K562 (cell line): ENCODE data around the gene LGR6. TPM values are rescaled to one million over a fixed set of nuclear protein-coding genes. Genes with fewer than 3 reads are reported as not detected.
"Not testable (repeated sequence)": the region's sequence is repeated elsewhere in the genome, so short reads cannot be mapped to it uniquely, and the experiment has no call there.

Source experiments
- ATAC-seq: fragments of 200-7000 bp; cut with Tn5 transposase; 3 replicates; pipeline ENCODE4 v1.9.1; 2020; ENCODE audit warnings: moderate library complexity
- BruUV-seq: library from RNA; stranded (reverse); fragments of 400-500 nt; replicated peaks from 2 replicates; lab custom pipeline; 2021; lab: Mats Ljungman, UMichigan
- CTCF ChIA-PET: fragments of 300-600 bp; formaldehyde crosslinking; extraction: SDS; loops from one replicate; lab custom pipeline; 2021; ENCODE audit warnings: low intra/inter-chr PET ratio; lab: Yijun Ruan, JAX
- POLR2A ChIA-PET: fragments of 300-600, 350-650 bp; sonication (Branson Sonifier 250); formaldehyde crosslinking; extraction: SDS; loops from one replicate; lab custom pipeline; 2021; ENCODE audit warnings: antibody characterized with exemption, inconsistent platforms; lab: Yijun Ruan, JAX
- DNase-seq, 4 experiments: peaks; one replicate each; pipeline versions ENCODE4 v3.0.0 to v3.0.0-alpha.2; 2011 to 2018; ENCODE audit warnings: low spot score in 3 of 4, mixed read lengths in 3 of 4; ENCODE audit errors: extremely low read depth in 1 of 4
- FAIRE-seq: peaks from 2 replicates; lab custom pipeline; 2011; peaks lifted over from hg19 to GRCh38; lab: Jason Lieb, UNC
- H2AFZ ChIP-seq: 2 replicates; pipeline ENCODE4 v1.6.0; 2011; ENCODE audit warnings: low read depth, low read length, control low read depth, inconsistent platforms
- H3K27ac ChIP-seq: fragments of 200-600 bp; 3 replicates; pipeline ENCODE4 v1.8.0; 2011; ENCODE audit warnings: low read depth, mild to moderate bottlenecking, control low read depth, inconsistent platforms, low read length, moderate library complexity, mixed read lengths; ENCODE audit errors: extremely low read depth
- H3K27me3 ChIP-seq, 2 experiments: fragments of 300-600 bp in 1 of 2; 2 replicates in 1 of 2; 3 replicates in 1 of 2; pipeline versions ENCODE4 v1.6.0 to v1.8.0; 2011; ENCODE audit warnings: inconsistent platforms in 2 of 2, low read length in 2 of 2, mild to moderate bottlenecking in 1 of 2, mixed read lengths in 1 of 2, moderate library complexity in 1 of 2; ENCODE audit not compliant: control insufficient read depth in 2 of 2, insufficient read depth in 2 of 2
- H3K36me3 ChIP-seq: fragments of 300-600 bp; 3 replicates; pipeline ENCODE4 v1.8.0; 2011; ENCODE audit warnings: mild to moderate bottlenecking, low read length, inconsistent platforms; ENCODE audit not compliant: control insufficient read depth, insufficient read depth
- H3K4me1 ChIP-seq, 2 experiments: fragments of 200-600 bp in 1 of 2; replicated peaks in 1 of 2; 2 replicates in 1 of 2; 3 replicates in 1 of 2; pipeline versions ENCODE4 v1.5.1 to v1.8.0; 2011; ENCODE audit warnings: inconsistent platforms in 2 of 2, low read length in 2 of 2, mild to moderate bottlenecking in 1 of 2, mixed read lengths in 1 of 2, moderate library complexity in 1 of 2; ENCODE audit not compliant: control insufficient read depth in 2 of 2, insufficient read depth in 2 of 2
- H3K4me2 ChIP-seq: 2 replicates; pipeline ENCODE4 v1.6.1; 2011; ENCODE audit warnings: low read length, control low read depth, inconsistent platforms, mixed read lengths; ENCODE audit not compliant: insufficient read depth
- H3K4me3 ChIP-seq: fragments of 200-600 bp; sonication (generic), shearing (Covaris generic); 2 replicates; pipeline ENCODE4 v1.5.1; 2016; ENCODE audit warnings: control low read depth, inconsistent platforms
- H3K79me2 ChIP-seq: fragments of 200-600 bp; 3 replicates; pipeline ENCODE4 v1.8.0; 2011; ENCODE audit warnings: low read length, inconsistent platforms; ENCODE audit not compliant: control insufficient read depth, insufficient read depth
- H3K9ac ChIP-seq, 2 experiments: 2 replicates each; pipeline versions ENCODE4 v1.6.0 to v1.6.1; 2011; ENCODE audit warnings: low read depth in 2 of 2, low read length in 2 of 2, control low read depth in 1 of 2, inconsistent platforms in 1 of 2, mild to moderate bottlenecking in 1 of 2, mixed read lengths in 1 of 2; ENCODE audit not compliant: insufficient read depth in 1 of 2
- H3K9me1 ChIP-seq: one replicate; pipeline ENCODE4 v1.6.0; 2011; ENCODE audit warnings: inconsistent platforms, mild to moderate bottlenecking, low read length, moderate library complexity; ENCODE audit not compliant: control insufficient read depth, insufficient read depth
- H3K9me3 ChIP-seq: replicated peaks from 2 replicates; pipeline ENCODE4 v1.5.1; 2011; ENCODE audit warnings: low read depth, low read length, inconsistent platforms; ENCODE audit not compliant: control insufficient read depth, insufficient read depth
- H4K20me1 ChIP-seq: replicated peaks from 2 replicates; pipeline ENCODE4 v1.6.1; 2011; ENCODE audit warnings: low read length, inconsistent platforms, mixed read lengths; ENCODE audit not compliant: control insufficient read depth, insufficient read depth
- HNRNPH1 ChIP-seq: fragments of 200-400 bp; formaldehyde crosslinking; optimal IDR thresholded peaks from 2 replicates; pipeline ENCODE3; 2017; ENCODE audit warnings: low read depth, mild to moderate bottlenecking, low read length, moderate library complexity
- XRCC3 ChIP-seq: fragments of 450-650 bp; IDR thresholded peaks from 2 replicates; pipeline ENCODE4 v1.6.1; 2017; ENCODE audit warnings: mild to moderate bottlenecking, moderate library complexity
- ZNF146 ChIP-seq: IDR thresholded peaks from one replicate; pipeline ENCODE4 v1.6.1; 2018; ENCODE audit warnings: missing compliant biosample characterization; ENCODE audit not compliant: unreplicated experiment
- ZNF431 ChIP-seq: sonication (generic); formaldehyde crosslinking; IDR thresholded peaks from 2 replicates; pipeline ENCODE4 v1.8.0; 2022; ENCODE audit warnings: mild to moderate bottlenecking, missing genetic modification reagents
- WGBS: fragments of 100-300 bp; shearing (Covaris generic); methylation state at CpG from one replicate; pipeline ENCODE4 v1.1.6; 2016; ENCODE audit warnings: low coverage, mixed read lengths; ENCODE audit not compliant: insufficient coverage; ENCODE audit errors: missing lambda C conversion rate; 5-methylcytosine and 5-hydroxymethylcytosine counted together
- in situ Hi-C: fragments of 300-500 bp; cut with MboI; formaldehyde crosslinking; loops from 4 replicates; pipeline ENCODE4 v1.15.0; 2018; ENCODE audit warnings: inconsistent platforms, mixed read lengths
- intact Hi-C: fragments of 100-400 bp; cut with micrococcal nuclease; formaldehyde crosslinking; loops from 2 replicates; pipeline ENCODE4 v1.14.2; 2022
- polyA plus RNA-seq, 8 experiments: library from polyadenylated mRNA; depleted of rRNA in 4 of 8; stranded (reverse) in 5 of 8; unstranded in 3 of 8; fragments of >200 nt; fragmentation: Nextera tagmentation in 2 of 8; fragmentation: Illumina TruSeq in 1 of 8; extraction: Ambion mirVana in 2 of 8; extraction: Trizol in 1 of 8; gene quantifications; 2 replicates each; pipeline versions ENCODE4 v1.2.1 to v1.2.3, GENCODE V29; 2011 to 2014; ENCODE audit warnings: inconsistent platforms in 1 of 8, missing spikeins in 1 of 8
- total RNA-seq, 7 experiments: library from RNA; depleted of rRNA in 6 of 7; stranded (reverse); fragments of >200 nt in 6 of 7; fragmentation: Illumina TruSeq in 2 of 7; extraction: Trizol in 2 of 7; gene quantifications; 2 replicates each; pipeline versions ENCODE4 v1.2.1 to v1.2.3, GENCODE V29; 2011 to 2021; ENCODE audit warnings: low replicate concordance in 1 of 7
- TF ChIP-seq, protein P1 (sequence below), 2 experiments: fragments of 450-650 bp; IDR thresholded peaks; 2 replicates each; pipeline ENCODE4 v1.6.1; 2016; ENCODE audit warnings: mild to moderate bottlenecking in 2 of 2, borderline replicate concordance in 1 of 2, low read depth in 1 of 2, moderate library complexity in 1 of 2

Gene LGR6
- total and polyA plus RNA-seq, 9 of the 15 experiments (the other 6 are each of a cell fraction or from before 2014, with no cell fraction given): 0.01 to 0.54 (median 0.17) TPM; not detected in 1

DNA sequence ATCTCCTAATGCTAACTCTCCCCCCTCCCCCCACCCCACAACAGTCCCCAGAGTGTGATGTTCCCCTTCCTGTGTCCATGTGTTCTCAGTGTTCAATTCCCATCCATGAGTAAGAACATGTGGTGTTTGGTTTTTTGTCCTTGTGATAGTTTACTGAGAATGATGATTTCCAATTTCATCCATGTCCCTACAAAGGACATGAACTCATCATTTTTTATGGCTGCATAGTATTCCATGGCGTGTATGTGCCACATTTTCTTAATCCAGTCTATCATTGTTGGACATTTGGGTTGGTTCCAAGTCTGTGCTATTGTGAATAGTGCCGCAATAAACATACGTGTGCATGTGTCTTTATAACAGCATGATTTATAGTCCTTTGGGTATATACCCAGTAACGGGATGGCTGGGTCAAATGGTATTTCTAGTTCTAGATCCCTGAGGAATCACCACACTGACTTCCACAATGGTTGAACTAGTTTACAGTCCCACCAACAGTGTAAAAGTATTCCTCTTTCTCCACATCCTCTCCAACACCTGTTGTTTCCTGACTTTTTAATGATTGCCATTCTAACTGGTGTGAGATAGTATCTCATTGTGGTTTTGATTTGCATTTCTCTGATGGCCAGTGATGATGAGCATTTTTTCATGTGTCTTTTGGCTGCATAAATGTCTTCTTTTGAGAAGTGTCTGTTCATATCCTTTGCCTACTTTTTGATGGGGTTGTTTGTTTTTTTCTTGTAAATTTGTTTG is 67.8 kb downstream of the LGR6 start:
- intact Hi-C loops, FAIRE-seq, H3K9me3 ChIP-seq: not testable (repeated sequence)

DNA sequence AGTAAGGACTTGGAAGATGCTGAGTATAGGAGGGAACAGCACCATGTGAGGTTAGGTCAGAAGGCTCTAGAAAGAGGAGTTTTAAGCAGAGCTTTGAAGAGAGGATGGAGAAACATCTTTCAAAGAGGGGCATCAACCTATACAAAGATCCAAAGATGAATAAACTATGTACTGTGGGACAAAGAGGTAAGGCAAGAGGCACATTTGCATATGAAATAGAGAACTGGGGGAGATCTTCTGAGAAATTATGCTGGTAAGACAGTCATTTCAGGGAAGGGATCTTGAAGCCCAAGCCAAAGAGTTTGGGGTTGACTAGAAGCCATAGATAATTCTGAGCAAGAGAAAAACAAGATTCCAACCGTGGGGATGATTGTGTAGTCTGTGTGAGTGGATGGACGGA is 70.0 kb downstream of the LGR6 start:
- no peaks in the 10 kb centered on the region for H3K4me1 ChIP-seq
- H3K9ac ChIP-seq: no peak overlapping the region
- no peaks in the 10 kb centered on the region for H3K9me1 ChIP-seq
- no peak for DNase-seq
- in situ Hi-C loops (no loop called here), intact Hi-C loops (no loop called here)
- ChIA-PET CTCF (no interaction called here), POLR2A (interaction anchor here (1.2 to 1.7 kb wide), 2 partner anchors 8 to 9 kb away, joined by 3 to 6 read pairs; no protein-coding TSS in a partner anchor)
- no peaks in the 10 kb centered on the region for H3K79me2 ChIP-seq
- no peaks in the 10 kb centered on the region for H3K36me3 ChIP-seq
- no peaks in the 10 kb centered on the region for H3K9me3 ChIP-seq
- H3K27me3 ChIP-seq: peaks cover 37 to 51% of the 10 kb centered on the region in 2 experiments
- H4K20me1 ChIP-seq: no peaks in the 10 kb centered on the region
- no peak overlapping the region for H3K27ac ChIP-seq
- no peak overlapping the region for H2AFZ ChIP-seq
- no peak overlapping the region for H3K4me3 ChIP-seq
- no TSS peak for BruUV-seq
- no peak overlapping the region for H3K4me2 ChIP-seq
- no peak for ATAC-seq
- FAIRE-seq: no peak
- 0% methylated on average over 2 of the region's 2 CpGs for WGBS
- TF ChIP-seq ZNF431 (no peak), XRCC3 (no peak), HNRNPH1 (no peak)
- TF ChIP-seq, protein P1, sequence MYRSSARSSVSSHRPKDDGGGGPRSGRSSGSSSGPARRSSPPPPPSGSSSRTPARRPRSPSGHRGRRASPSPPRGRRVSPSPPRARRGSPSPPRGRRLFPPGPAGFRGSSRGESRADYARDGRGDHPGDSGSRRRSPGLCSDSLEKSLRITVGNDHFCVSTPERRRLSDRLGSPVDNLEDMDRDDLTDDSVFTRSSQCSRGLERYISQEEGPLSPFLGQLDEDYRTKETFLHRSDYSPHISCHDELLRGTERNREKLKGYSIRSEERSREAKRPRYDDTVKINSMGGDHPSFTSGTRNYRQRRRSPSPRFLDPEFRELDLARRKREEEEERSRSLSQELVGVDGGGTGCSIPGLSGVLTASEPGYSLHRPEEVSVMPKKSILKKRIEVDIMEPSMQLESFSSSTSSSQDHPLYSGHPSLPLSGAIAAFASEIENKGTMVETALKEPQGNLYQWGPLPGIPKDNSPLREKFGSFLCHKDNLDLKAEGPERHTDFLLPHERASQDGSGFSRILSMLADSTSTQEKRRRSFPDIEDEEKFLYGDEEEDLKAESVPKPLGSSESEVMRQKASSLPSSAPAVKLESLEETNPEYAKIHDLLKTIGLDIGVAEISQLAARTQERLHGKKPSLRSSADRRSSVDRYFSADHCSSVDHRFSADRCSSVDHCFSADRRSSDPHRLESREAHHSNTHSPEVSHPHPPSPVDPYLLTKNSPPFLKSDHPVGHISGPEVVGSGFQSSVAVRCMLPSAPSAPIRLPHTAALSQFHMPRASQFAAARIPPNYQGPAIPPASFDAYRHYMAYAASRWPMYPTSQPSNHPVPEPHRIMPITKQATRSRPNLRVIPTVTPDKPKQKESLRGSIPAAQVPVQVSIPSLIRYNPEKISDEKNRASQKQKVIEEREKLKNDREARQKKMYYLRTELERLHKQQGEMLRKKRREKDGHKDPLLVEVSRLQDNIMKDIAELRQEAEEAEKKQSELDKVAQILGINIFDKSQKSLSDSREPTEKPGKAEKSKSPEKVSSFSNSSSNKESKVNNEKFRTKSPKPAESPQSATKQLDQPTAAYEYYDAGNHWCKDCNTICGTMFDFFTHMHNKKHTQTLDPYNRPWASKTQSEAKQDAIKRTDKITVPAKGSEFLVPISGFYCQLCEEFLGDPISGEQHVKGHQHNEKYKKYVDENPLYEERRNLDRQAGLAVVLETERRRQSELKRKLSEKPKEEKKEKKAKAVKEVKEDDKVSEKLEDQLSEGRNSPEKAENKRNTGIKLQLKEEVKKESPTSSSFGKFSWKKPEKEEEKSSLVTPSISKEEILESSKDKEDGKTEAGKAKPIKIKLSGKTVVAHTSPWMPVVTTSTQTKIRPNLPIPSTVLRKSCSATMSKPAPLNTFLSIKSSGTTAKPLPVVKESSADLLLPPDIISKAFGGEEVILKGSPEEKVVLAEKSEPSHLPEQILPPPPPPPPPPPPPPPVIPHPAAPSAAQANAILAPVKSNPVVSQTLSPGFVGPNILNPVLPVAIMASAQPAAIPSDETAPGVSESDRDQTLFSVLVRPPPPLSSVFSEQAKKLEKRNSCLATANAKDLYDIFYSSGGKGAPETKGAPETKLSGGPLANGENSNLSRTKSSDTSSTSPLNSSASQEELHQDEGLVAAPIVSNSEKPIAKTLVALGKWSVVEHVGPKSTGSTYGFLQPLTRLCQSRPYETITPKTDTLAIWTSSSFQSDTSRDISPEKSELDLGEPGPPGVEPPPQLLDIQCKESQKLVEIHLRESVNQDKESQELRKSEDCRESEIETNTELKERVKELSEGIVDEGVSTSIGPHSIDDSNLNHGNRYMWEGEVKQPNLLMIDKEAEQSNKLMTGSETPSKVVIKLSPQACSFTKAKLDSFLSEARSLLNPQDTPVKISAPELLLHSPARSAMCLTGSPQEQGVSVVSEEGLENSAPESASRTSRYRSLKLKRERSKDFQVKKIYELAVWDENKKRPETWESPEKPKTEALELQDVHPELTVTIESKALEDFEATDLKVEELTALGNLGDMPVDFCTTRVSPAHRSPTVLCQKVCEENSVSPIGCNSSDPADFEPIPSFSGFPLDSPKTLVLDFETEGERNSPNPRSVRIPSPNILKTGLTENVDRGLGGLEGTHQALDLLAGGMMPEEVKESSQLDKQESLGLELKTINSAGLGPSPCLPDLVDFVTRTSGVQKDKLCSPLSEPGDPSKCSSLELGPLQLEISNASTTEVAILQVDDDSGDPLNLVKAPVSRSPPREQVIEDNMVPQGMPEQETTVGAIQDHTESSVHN (IDR thresholded peaks at IDR 0.05; ENCODE audit: borderline replicate concordance in 1 of 2, low read depth in 1 of 2): no peak

More for the DNA sequence above, 67.8 kb downstream of the LGR6 start:
- BruUV-seq, H3K27ac ChIP-seq, H3K36me3 ChIP-seq, H4K20me1 ChIP-seq, H3K4me3 ChIP-seq, H3K4me2 ChIP-seq, CTCF ChIA-PET, H3K79me2 ChIP-seq, DNase-seq, H3K9ac ChIP-seq, POLR2A ChIA-PET, ATAC-seq, H3K9me1 ChIP-seq, in situ Hi-C loops, H3K4me1 ChIP-seq, H2AFZ ChIP-seq: not testable (repeated sequence)
- no CpG with 5 or more reads among the region's 4 CpGs for WGBS
- peak; percentile 39 for TF ChIP-seq ZNF146 (CRISPR knock-in tag)
- H3K27me3 ChIP-seq: peaks cover 22 to 43% of the 10 kb centered on the region in 2 experiments
